OCI-LY3 (cell line): ENCODE measurements around the gene SRD5A1.
"Not testable (repeated sequence)": the region's sequence is repeated elsewhere in the genome, so short reads cannot be mapped to it uniquely, and the experiment has no call there.

ENCODE experiments used
- H2AFZ ChIP-seq: fragments of 200-600, 300-600 bp; shearing (Covaris generic); 2 replicates; pipeline ENCODE4 v1.6.0; 2014; ENCODE audit warnings: antibody characterized with exemption, low read depth, low read length
- H3K27ac ChIP-seq: fragments of 200-600, 300-600 bp; sonication (generic); 2 replicates; pipeline ENCODE4 v1.5.1; 2014; ENCODE audit warnings: mild to moderate bottlenecking, low read length, moderate library complexity, mixed read lengths
- H3K27me3 ChIP-seq: fragments of 200-600, 300-600 bp; sonication (generic); 2 replicates; pipeline ENCODE4 v1.6.1; 2014; ENCODE audit warnings: low read depth, low read length, mixed read lengths
- H3K36me3 ChIP-seq: fragments of 200-600, 300-600 bp; sonication (generic); replicated peaks from 2 replicates; pipeline ENCODE3; 2014; ENCODE audit warnings: low read depth, low read length, mixed read lengths
- H3K4me1 ChIP-seq: fragments of 300-600, 200-600 bp; sonication (generic); 2 replicates; pipeline ENCODE4 v1.6.1; 2014; ENCODE audit warnings: low read length, mixed read lengths
- H3K4me2 ChIP-seq: fragments of 200-600, 300-600 bp; sonication (generic); 2 replicates; pipeline ENCODE4 v1.6.1; 2014; ENCODE audit warnings: low read length, mixed read lengths
- H3K4me3 ChIP-seq: fragments of 300-600, 200-600 bp; sonication (generic); 2 replicates; pipeline ENCODE4 v1.5.1; 2014; ENCODE audit warnings: antibody characterized with exemption, mild to moderate bottlenecking, low read length, moderate library complexity
- H3K79me2 ChIP-seq: fragments of 300-600, 200-600 bp; shearing (Covaris generic); 2 replicates; pipeline ENCODE4 v1.6.1; 2014; ENCODE audit warnings: mild to moderate bottlenecking, low read length, mixed read lengths
- H3K9ac ChIP-seq: fragments of 300-600, 200-600 bp; shearing (Covaris generic); 2 replicates; pipeline ENCODE4 v1.6.0; 2014; ENCODE audit warnings: mild to moderate bottlenecking, low read length, moderate library complexity
- H3K9me3 ChIP-seq: fragments of 200-600, 300-600 bp; shearing (Covaris generic); 2 replicates; pipeline ENCODE4 v1.6.1; 2014; ENCODE audit warnings: low read length, mixed read lengths; ENCODE audit not compliant: insufficient read depth
- H4K20me1 ChIP-seq: fragments of 200-600, 300-600 bp; sonication (generic); 2 replicates; pipeline ENCODE4 v1.6.1; 2016; ENCODE audit warnings: low read length, mixed read lengths; ENCODE audit not compliant: insufficient read depth
- CTCF ChIP-seq: fragments of 200-600, 300-600 bp; sonication (generic); IDR thresholded peaks from 2 replicates; pipeline ENCODE4 v1.5.1; 2014; ENCODE audit warnings: antibody characterized with exemption, low read length, low read depth
- EZH2phosphoT487 ChIP-seq: fragments of 200-600 bp; shearing (Covaris generic); IDR thresholded peaks from 2 replicates; pipeline ENCODE4 v1.6.1; 2018; ENCODE audit warnings: antibody characterized with exemption, mixed run types, low read depth

Gene SRD5A1

GRCh38 chr5:6667648-6668047 is 34.4 kb downstream of the SRD5A1 start:
- H3K36me3 ChIP-seq, result no peaks in the 10 kb centered on the region

GRCh38 chr5:6668717-6669116 is 35.5 kb downstream of the SRD5A1 start:
- not testable (repeated sequence) for H3K4me3 ChIP-seq

More at GRCh38 chr5:6667648-6668047, 34.4 kb downstream of the SRD5A1 start:
- no peaks in the 10 kb centered on the region for H3K4me1 ChIP-seq
- H4K20me1 ChIP-seq, result no peaks in the 10 kb centered on the region
- no peak overlapping the region for H3K4me2 ChIP-seq
- no peak overlapping the region for H3K27ac ChIP-seq
- no peak overlapping the region for H2AFZ ChIP-seq
- H3K27me3 ChIP-seq, result no peaks in the 10 kb centered on the region
- TF ChIP-seq EZH2phosphoT487, result no peak
- no peak for TF ChIP-seq CTCF
- H3K4me3 ChIP-seq, result no peak overlapping the region
- H3K79me2 ChIP-seq, result no peaks in the 10 kb centered on the region
- H3K9ac ChIP-seq, result no peak overlapping the region
- no peaks in the 10 kb centered on the region for H3K9me3 ChIP-seq

GRCh38 chr5:6673031-6673430 is 39.8 kb downstream of the SRD5A1 start:
- no peaks in the 10 kb centered on the region for H3K4me1 ChIP-seq
- H3K79me2 ChIP-seq, result no peaks in the 10 kb centered on the region
- H3K9me3 ChIP-seq, result no peaks in the 10 kb centered on the region
- H3K4me2 ChIP-seq, result no peak overlapping the region
- H3K4me3 ChIP-seq, result no peak overlapping the region
- H2AFZ ChIP-seq, result no peak overlapping the region
- no peak overlapping the region for H3K9ac ChIP-seq
- no peaks in the 10 kb centered on the region for H3K36me3 ChIP-seq
- H3K27ac ChIP-seq, result no peak overlapping the region
- no peaks in the 10 kb centered on the region for H3K27me3 ChIP-seq
- TF ChIP-seq EZH2phosphoT487, result no peak
- TF ChIP-seq CTCF, result no peak
- H4K20me1 ChIP-seq, result no peaks in the 10 kb centered on the region

More at GRCh38 chr5:6668717-6669116, 35.5 kb downstream of the SRD5A1 start:
- H3K4me2 ChIP-seq, H4K20me1 ChIP-seq, H3K36me3 ChIP-seq, H3K4me1 ChIP-seq, H3K9ac ChIP-seq, H3K27me3 ChIP-seq, H3K27ac ChIP-seq, H3K79me2 ChIP-seq, H2AFZ ChIP-seq, H3K9me3 ChIP-seq: not testable (repeated sequence)

- Histone ChIP-seq H3K27ac (no peak overlapping the region), H4K20me1 (no peaks in the 10 kb centered on the region), H3K36me3 (no peaks in the 10 kb centered on the region), H3K27me3 (no peaks in the 10 kb centered on the region), H3K9me3 (no peaks in the 10 kb centered on the region), H3K4me2 (no peak overlapping the region), H2AFZ (no peak overlapping the region), H3K4me3 (no peak overlapping the region), H3K4me1 (no peaks in the 10 kb centered on the region), H3K79me2 (no peaks in the 10 kb centered on the region), H3K9ac (no peak overlapping the region)
- TF ChIP-seq CTCF, result no peak
- no peak for TF ChIP-seq EZH2phosphoT487
These were observed 40.7 kb downstream of the SRD5A1 start for GRCh38 chr5:6673963-6674362.

- Histone ChIP-seq H3K4me2 (no peak overlapping the region), H3K79me2 (no peaks in the 10 kb centered on the region), H3K9me3 (no peaks in the 10 kb centered on the region), H3K9ac (no peak overlapping the region), H3K27me3 (no peaks in the 10 kb centered on the region), H2AFZ (no peak overlapping the region), H3K4me3 (no peak overlapping the region), H3K4me1 (no peaks in the 10 kb centered on the region), H4K20me1 (no peaks in the 10 kb centered on the region), H3K36me3 (no peaks in the 10 kb centered on the region), H3K27ac (no peak overlapping the region)
- no peak for TF ChIP-seq CTCF
- TF ChIP-seq EZH2phosphoT487, result no peak
These were observed 41.2 kb downstream of the SRD5A1 start for GRCh38 chr5:6674421-6674820.
